H9 (cell line): Measurements from ENCODE around the gene RPS21. TPM values are rescaled to one million over a fixed set of nuclear protein-coding genes. Genes with fewer than 3 reads are reported as not detected.

ENCODE experiments used
- DNase-seq: peaks from one replicate; pipeline ENCODE4 v3.0.0-alpha.2; 2017
- H2AFZ ChIP-seq: one replicate; pipeline ENCODE4 v1.6.1; 2013; ENCODE audit warnings: mild to moderate bottlenecking, low read length, control low read depth, moderate library complexity
- H2AK5ac ChIP-seq: 2 replicates; pipeline ENCODE4 v1.6.1; 2013; ENCODE audit warnings: low read length, control low read depth, mixed read lengths; ENCODE audit not compliant: insufficient read length
- H2BK120ac ChIP-seq: one replicate; pipeline ENCODE4 v1.6.1; 2013; ENCODE audit warnings: low read depth, mild to moderate bottlenecking, low read length, control low read depth, inconsistent platforms; ENCODE audit not compliant: poor library complexity, severe bottlenecking
- H2BK12ac ChIP-seq: 2 replicates; pipeline ENCODE4 v1.6.1; 2013; ENCODE audit warnings: low read length, control low read depth, mixed read lengths, low read depth; ENCODE audit not compliant: insufficient read length
- H2BK15ac ChIP-seq: 2 replicates; pipeline ENCODE4 v1.6.1; 2013; ENCODE audit warnings: low read depth, low read length, control low read depth
- H2BK20ac ChIP-seq: one replicate; pipeline ENCODE4 v1.6.1; 2013; ENCODE audit warnings: low read depth, mild to moderate bottlenecking, low read length, control low read depth, inconsistent platforms; ENCODE audit not compliant: poor library complexity, severe bottlenecking
- H2BK5ac ChIP-seq: 2 replicates; pipeline ENCODE4 v1.6.1; 2013; ENCODE audit warnings: low read length, control low read depth, mixed read lengths; ENCODE audit not compliant: insufficient read length
- H3K14ac ChIP-seq: 2 replicates; pipeline ENCODE4 v1.6.1; 2013; ENCODE audit warnings: low read length, control low read depth; ENCODE audit not compliant: insufficient read depth
- H3K18ac ChIP-seq: 2 replicates; pipeline ENCODE4 v1.6.1; 2013; ENCODE audit warnings: low read depth, mild to moderate bottlenecking, mixed read lengths, low read length, control low read depth; ENCODE audit not compliant: insufficient read length
- H3K23ac ChIP-seq: 2 replicates; pipeline ENCODE4 v1.6.1; 2013; ENCODE audit warnings: low read length, control low read depth, mixed read lengths, low read depth; ENCODE audit not compliant: insufficient read length
- H3K23me2 ChIP-seq: 2 replicates; pipeline ENCODE4 v1.6.1; 2013; ENCODE audit warnings: low read depth, mild to moderate bottlenecking, mixed read lengths, low read length, control low read depth; ENCODE audit not compliant: insufficient read length, poor library complexity, severe bottlenecking
- H3K27ac ChIP-seq: 2 replicates; pipeline ENCODE4 v1.5.1; 2013; ENCODE audit warnings: low read length, control low read depth, mixed read lengths, low read depth; ENCODE audit not compliant: insufficient read length
- H3K27me3 ChIP-seq: 2 replicates; pipeline ENCODE4 v1.6.1; 2013; ENCODE audit warnings: low read length, control low read depth, inconsistent platforms; ENCODE audit not compliant: insufficient read depth
- H3K4ac ChIP-seq: 2 replicates; pipeline ENCODE4 v1.6.1; 2013; ENCODE audit warnings: low read depth, mild to moderate bottlenecking, control low read depth, inconsistent platforms, low read length, moderate library complexity
- H3K4me1 ChIP-seq: 2 replicates; pipeline ENCODE4 v1.6.1; 2013; ENCODE audit warnings: low read length, control low read depth, inconsistent platforms; ENCODE audit not compliant: insufficient read depth
- H3K4me2 ChIP-seq: 2 replicates; pipeline ENCODE4 v1.6.1; 2013; ENCODE audit warnings: low read length, control low read depth, mixed read lengths; ENCODE audit not compliant: insufficient read length, insufficient read depth
- H3K56ac ChIP-seq: 2 replicates; pipeline ENCODE4 v1.6.1; 2013; ENCODE audit warnings: low read depth, mild to moderate bottlenecking, mixed read lengths, low read length, control low read depth; ENCODE audit not compliant: insufficient read length
- H3K79me1 ChIP-seq: 2 replicates; pipeline ENCODE4 v1.6.1; 2013; ENCODE audit warnings: low read depth, mild to moderate bottlenecking, moderate library complexity, low read length, control low read depth, inconsistent platforms; ENCODE audit not compliant: insufficient read depth, poor library complexity, severe bottlenecking
- H3K79me2 ChIP-seq: 2 replicates; pipeline ENCODE4 v1.6.1; 2013; ENCODE audit warnings: low read length, control low read depth, inconsistent platforms; ENCODE audit not compliant: insufficient read depth
- H3K9ac ChIP-seq: 2 replicates; pipeline ENCODE4 v1.6.1; 2013; ENCODE audit warnings: low read length, control low read depth, mixed read lengths; ENCODE audit not compliant: insufficient read length; ENCODE audit errors: extremely low read depth
- H3K9me3 ChIP-seq: one replicate; pipeline ENCODE4 v1.6.1; 2013; ENCODE audit warnings: low read depth, low read length, inconsistent platforms; ENCODE audit not compliant: control insufficient read depth
- H3T11ph ChIP-seq: one replicate; pipeline ENCODE4 v1.6.1; 2013; ENCODE audit warnings: mild to moderate bottlenecking, low read length, control low read depth, inconsistent platforms
- H4K20me1 ChIP-seq: one replicate; pipeline ENCODE4 v1.6.1; 2013; ENCODE audit not compliant: control insufficient read depth, insufficient read length, insufficient read depth
- H4K5ac ChIP-seq: 2 replicates; pipeline ENCODE4 v1.6.1; 2013; ENCODE audit warnings: low read depth, mild to moderate bottlenecking, mixed read lengths, low read length, control low read depth; ENCODE audit not compliant: insufficient read length
- H4K8ac ChIP-seq: replicated peaks from 2 replicates; pipeline ENCODE4 v1.6.1; 2013; ENCODE audit warnings: low read length, control low read depth, mixed read lengths, low read depth; ENCODE audit not compliant: insufficient read length
- H4K91ac ChIP-seq: 2 replicates; pipeline ENCODE4 v1.6.1; 2013; ENCODE audit warnings: low read depth, mild to moderate bottlenecking, moderate library complexity, mixed read lengths, low read length, control low read depth; ENCODE audit not compliant: insufficient read length
- H3K27ac Mint-ChIP-seq, 3 experiments: 2 replicates in 2 of 3; 3 replicates in 1 of 3; pipeline ENCODE4 v1.8.0; 2020 to 2021; ENCODE audit warnings: mixed read lengths in 3 of 3, mild to moderate bottlenecking in 1 of 3, moderate library complexity in 1 of 3
- H3K27me3 Mint-ChIP-seq: 2 replicates; pipeline ENCODE4 v1.8.0; 2021; ENCODE audit warnings: low read depth, mild to moderate bottlenecking, moderate library complexity, mixed read lengths
- H3K36me3 Mint-ChIP-seq, 3 experiments: 2 replicates in 2 of 3; 3 replicates in 1 of 3; pipeline ENCODE4 v1.8.0; 2020 to 2021; ENCODE audit warnings: low read depth in 3 of 3, mixed read lengths in 3 of 3; ENCODE audit not compliant: insufficient read depth in 1 of 3
- H3K4me1 Mint-ChIP-seq, 2 experiments: 2 replicates each; pipeline ENCODE4 v1.8.0; 2020; ENCODE audit warnings: mixed read lengths in 2 of 2
- H3K4me3 Mint-ChIP-seq, 2 experiments: 2 replicates in 1 of 2; 3 replicates in 1 of 2; pipeline ENCODE4 v1.8.0; 2020 to 2021; ENCODE audit warnings: mild to moderate bottlenecking in 2 of 2, mixed read lengths in 2 of 2, moderate library complexity in 1 of 2
- H3K9me3 Mint-ChIP-seq, 2 experiments: 2 replicates in 1 of 2; 3 replicates in 1 of 2; pipeline ENCODE4 v1.8.0; 2020; ENCODE audit warnings: mild to moderate bottlenecking in 2 of 2, mixed read lengths in 2 of 2, moderate library complexity in 1 of 2
- WGBS: extraction: QIAGEN DNeasy Blood & Tissue Kit; methylation state at CpG from one replicate; pipeline ENCODE4 v1.1.7; 2013; ENCODE audit warnings: missing lambda C conversion rate, low lambda C conversion rate, mixed read lengths; ENCODE audit not compliant: insufficient read length; ENCODE audit errors: extremely low coverage; 5-methylcytosine and 5-hydroxymethylcytosine counted together
- total RNA-seq: library from RNA; stranded (reverse); gene quantifications from 2 replicates; pipeline ENCODE4 v1.2.1, GENCODE V29; 2021
- TF ChIP-seq, protein P1 (sequence below): fragments of 200-600 bp; sonication (generic); conservative IDR thresholded peaks from 3 replicates; pipeline ENCODE4 v1.8.0; 2021; ENCODE audit warnings: antibody characterized with exemption, mild to moderate bottlenecking

Gene RPS21
- total RNA-seq, 1 experiment from 2014 or later: 1,715 TPM

DNA sequence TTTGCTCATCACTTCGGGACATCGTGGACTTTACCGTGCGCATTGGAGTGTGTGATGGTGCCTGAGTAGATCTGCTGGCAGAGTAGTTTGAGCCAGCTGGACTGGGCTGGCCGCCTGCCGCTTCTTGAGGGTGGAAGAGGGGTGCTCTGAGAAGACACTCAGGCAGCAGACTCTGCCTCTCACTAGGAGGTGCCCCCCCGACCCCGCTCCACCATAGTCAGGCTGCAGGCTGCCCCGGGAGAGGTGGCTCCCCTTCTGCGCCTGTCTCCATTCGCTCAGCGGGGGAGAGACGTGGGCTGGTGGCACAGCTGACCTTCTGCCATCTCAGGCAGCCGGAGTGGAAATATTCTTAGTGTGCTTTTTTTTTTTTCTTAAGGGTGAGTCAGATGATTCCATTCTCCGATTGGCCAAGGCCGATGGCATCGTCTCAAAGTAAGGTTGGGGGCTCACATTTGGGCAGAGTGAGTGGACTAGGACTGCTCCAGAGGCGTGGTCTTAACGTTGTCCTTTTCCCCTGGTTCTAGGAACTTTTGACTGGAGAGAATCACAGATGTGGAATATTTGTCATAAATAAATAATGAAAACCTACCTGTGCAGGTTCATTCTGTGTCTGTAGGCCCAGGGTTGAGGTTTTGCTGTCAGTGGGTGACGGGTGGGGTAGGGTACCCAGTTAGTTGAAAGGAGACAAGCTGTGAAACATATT is 1.2 kb downstream of the RPS21 start:
- no CpG with 5 or more reads among the region's 20 CpGs for WGBS
- H3K27ac Mint-ChIP-seq: peak overlapping the region; percentile 91 to 96 (median 92)
- peaks cover 20 to 31% of the 10 kb centered on the region in 2 experiments for H3K4me1 Mint-ChIP-seq
- Histone ChIP-seq H3K4me1 (no peaks in the 10 kb centered on the region), H2BK20ac (no peak overlapping the region), H3K27me3 (no peaks in the 10 kb centered on the region), H4K20me1 (no peaks in the 10 kb centered on the region), H3K14ac (no peak overlapping the region), H2AK5ac (no peak overlapping the region), H3K9me3 (no peaks in the 10 kb centered on the region), H3K23me2 (peaks cover 14% of the 10 kb centered on the region), H3K9ac (peak overlapping the region; percentile 94), H3K4me2 (peak overlapping the region; percentile 89), H3K56ac (no peak overlapping the region), H4K8ac (no peak overlapping the region), H2BK12ac (no peak overlapping the region), H2BK5ac (no peak overlapping the region), H4K91ac (no peak overlapping the region), H3K79me1 (peaks cover 8% of the 10 kb centered on the region), H3K79me2 (peaks cover 10% of the 10 kb centered on the region; the same call in 1 of the 2 replicates), H2AFZ (no peak overlapping the region), H3T11ph (no peak overlapping the region), H3K18ac (no peak overlapping the region), H2BK120ac (no peak overlapping the region), H4K5ac (no peak overlapping the region), H3K23ac (no peak overlapping the region), H3K27ac (no peak overlapping the region), H2BK15ac (no peak overlapping the region), H3K4ac (no peak overlapping the region)
- peaks cover 25 to 40% (median 34%) of the 10 kb centered on the region in 3 experiments; a peak in 6 of 7 replicates for H3K36me3 Mint-ChIP-seq
- TF ChIP-seq, protein P1, sequence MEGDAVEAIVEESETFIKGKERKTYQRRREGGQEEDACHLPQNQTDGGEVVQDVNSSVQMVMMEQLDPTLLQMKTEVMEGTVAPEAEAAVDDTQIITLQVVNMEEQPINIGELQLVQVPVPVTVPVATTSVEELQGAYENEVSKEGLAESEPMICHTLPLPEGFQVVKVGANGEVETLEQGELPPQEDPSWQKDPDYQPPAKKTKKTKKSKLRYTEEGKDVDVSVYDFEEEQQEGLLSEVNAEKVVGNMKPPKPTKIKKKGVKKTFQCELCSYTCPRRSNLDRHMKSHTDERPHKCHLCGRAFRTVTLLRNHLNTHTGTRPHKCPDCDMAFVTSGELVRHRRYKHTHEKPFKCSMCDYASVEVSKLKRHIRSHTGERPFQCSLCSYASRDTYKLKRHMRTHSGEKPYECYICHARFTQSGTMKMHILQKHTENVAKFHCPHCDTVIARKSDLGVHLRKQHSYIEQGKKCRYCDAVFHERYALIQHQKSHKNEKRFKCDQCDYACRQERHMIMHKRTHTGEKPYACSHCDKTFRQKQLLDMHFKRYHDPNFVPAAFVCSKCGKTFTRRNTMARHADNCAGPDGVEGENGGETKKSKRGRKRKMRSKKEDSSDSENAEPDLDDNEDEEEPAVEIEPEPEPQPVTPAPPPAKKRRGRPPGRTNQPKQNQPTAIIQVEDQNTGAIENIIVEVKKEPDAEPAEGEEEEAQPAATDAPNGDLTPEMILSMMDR: no peak
- peaks cover 2% of the 10 kb centered on the region; the same call in 1 of the 2 replicates for H3K27me3 Mint-ChIP-seq
- H3K4me3 Mint-ChIP-seq: peak overlapping the region; percentile 89 to 97
- DNase-seq: no peak
- no peaks in the 10 kb centered on the region; a peak in 2 of 5 replicates for H3K9me3 Mint-ChIP-seq
